ENCODE measurements around the gene GPR152. TPM values are rescaled to one million over a fixed set of nuclear protein-coding genes. Genes with fewer than 3 reads are reported as not detected.

GPR152 gene
- total RNA-seq, 2 donors from 2014 or later: not detected

DNA sequence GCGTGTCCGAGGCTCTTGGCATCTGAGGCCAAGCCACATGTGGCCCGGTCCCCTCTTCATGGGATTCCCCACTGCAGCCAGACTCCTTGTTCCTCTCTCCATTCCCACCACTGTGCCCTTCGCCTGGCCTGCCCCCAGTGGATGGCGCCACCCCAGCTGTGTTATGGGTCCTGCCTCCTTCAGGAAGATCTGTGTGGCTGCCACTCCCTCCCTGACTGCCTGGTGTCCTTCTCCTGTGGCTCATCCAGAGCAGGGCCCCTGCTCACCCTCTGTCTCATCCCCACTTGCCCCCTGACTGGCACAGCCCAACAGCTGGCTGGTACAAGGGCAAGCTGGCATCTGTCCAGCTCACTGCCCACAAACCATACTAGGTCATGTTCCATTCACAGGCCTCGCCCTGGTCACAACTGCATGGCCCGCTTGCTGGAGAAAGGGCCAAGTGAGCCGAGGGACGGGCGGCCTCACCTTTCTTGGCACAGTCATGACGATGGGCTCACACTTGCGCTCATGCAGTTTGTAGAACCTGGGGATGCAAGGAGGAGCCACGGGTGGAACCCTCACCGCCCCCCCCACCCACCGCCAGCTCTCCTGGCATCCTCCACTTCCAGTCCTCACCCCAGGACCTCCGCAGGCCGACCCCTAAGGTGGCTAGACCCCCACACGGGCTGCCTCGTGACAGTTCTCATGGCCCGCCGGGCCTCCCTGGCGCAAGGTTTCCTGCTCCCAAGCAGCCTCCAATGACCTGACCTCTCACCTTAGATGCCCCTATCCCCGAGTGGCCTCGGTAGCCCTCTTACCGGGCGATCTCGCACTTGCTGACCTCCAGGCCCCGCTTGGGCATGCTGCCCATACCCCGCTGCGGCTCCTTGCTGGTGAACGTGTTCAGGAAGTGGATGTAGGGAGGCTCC is 13.0 kb downstream of the GPR152 start:
- Mint-ChIP-seq H3K27me3 (ENCODE audit: insufficient read depth) (no peaks in the 10 kb centered on the region), H3K9me3 (no peaks in the 10 kb centered on the region), H3K4me3 (no peak overlapping the region), H3K4me1 (peaks cover 3% of the 10 kb centered on the region), H3K36me3 (ENCODE audit: low read depth) (peaks cover 29% of the 10 kb centered on the region), H3K27ac (peak overlapping the region; percentile 52)
- WGBS, 2 experiments (ENCODE audit: insufficient coverage in 1 of 2, insufficient read length in 1 of 2): 94 to 96% methylated on average over 24 to 31 of the region's 31 CpGs
- TF ChIP-seq, protein P1, sequence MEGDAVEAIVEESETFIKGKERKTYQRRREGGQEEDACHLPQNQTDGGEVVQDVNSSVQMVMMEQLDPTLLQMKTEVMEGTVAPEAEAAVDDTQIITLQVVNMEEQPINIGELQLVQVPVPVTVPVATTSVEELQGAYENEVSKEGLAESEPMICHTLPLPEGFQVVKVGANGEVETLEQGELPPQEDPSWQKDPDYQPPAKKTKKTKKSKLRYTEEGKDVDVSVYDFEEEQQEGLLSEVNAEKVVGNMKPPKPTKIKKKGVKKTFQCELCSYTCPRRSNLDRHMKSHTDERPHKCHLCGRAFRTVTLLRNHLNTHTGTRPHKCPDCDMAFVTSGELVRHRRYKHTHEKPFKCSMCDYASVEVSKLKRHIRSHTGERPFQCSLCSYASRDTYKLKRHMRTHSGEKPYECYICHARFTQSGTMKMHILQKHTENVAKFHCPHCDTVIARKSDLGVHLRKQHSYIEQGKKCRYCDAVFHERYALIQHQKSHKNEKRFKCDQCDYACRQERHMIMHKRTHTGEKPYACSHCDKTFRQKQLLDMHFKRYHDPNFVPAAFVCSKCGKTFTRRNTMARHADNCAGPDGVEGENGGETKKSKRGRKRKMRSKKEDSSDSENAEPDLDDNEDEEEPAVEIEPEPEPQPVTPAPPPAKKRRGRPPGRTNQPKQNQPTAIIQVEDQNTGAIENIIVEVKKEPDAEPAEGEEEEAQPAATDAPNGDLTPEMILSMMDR (conservative IDR thresholded peaks at IDR 0.05): peak; percentile 61
- Histone ChIP-seq H3K4me1 (ENCODE audit: control insufficient read depth, insufficient read depth, low read length) (no peaks in the 10 kb centered on the region), H3K9me3 (ENCODE audit: control insufficient read depth, low read length) (no peaks in the 10 kb centered on the region), H3K9ac (ENCODE audit: extremely low read depth, low read length, poor library complexity, severe bottlenecking) (no peak overlapping the region), H3K27me3 (ENCODE audit: control insufficient read depth, insufficient read depth, low read length, poor library complexity, severe bottlenecking) (no peaks in the 10 kb centered on the region), H3K4me3 (ENCODE audit: low read length) (no peak overlapping the region), H3K27ac (ENCODE audit: low read depth, low read length) (no peak overlapping the region), H3K36me3 (ENCODE audit: control insufficient read depth, insufficient read depth, low read length) (peaks cover 32% of the 10 kb centered on the region)
- peak; percentile 81 for DNase-seq

DNA sequence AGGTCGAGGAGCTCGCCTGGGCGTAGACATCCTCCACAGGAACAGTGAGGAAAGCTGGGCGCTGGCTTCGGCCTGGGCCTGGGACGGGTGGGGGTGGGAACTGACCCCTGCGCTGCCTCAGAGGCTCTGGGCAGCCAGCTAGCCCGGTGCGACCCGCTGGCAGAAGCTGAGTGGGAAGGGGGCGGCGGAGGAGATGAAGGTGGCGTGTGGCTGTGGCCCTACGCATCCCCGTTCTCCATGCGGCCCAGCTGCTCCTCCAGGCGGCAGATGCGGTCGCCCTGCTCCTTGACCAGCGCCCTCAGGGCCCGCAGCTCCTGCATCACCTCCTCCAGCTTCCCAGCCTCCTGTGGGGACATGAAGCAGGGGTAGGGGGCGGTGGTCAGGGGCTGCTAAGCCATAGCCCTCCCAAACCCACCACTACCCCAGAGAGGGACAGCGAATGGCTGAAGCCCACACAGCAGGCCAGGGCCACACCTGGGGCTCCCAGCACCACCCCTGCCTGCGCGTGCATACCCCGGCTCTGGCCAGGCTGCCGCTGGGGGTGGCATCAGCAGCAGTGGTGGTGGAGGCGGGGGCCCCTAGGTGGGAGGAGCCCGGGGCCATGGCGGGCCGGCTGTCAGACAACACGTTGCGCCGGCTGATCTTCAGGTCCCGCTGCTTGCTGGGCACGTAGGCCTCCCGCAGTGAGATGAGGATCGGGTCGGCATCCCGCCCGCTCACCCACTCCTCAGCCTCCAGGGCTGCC is 14.2 kb downstream of the GPR152 start:
- Mint-ChIP-seq H3K27ac (no peak overlapping the region), H3K27me3 (ENCODE audit: insufficient read depth) (no peaks in the 10 kb centered on the region), H3K36me3 (ENCODE audit: low read depth) (peaks cover 31% of the 10 kb centered on the region), H3K4me1 (peaks cover 3% of the 10 kb centered on the region), H3K9me3 (no peaks in the 10 kb centered on the region), H3K4me3 (no peak overlapping the region)
- 94 to 95% methylated on average over 18 to 41 of the region's 41 CpGs for WGBS, 2 experiments (ENCODE audit: insufficient coverage in 1 of 2, insufficient read length in 1 of 2)
- TF ChIP-seq, protein P1 (conservative IDR thresholded peaks at IDR 0.05): no peak
- no peak overlapping the region for H3K9ac ChIP-seq (ENCODE audit: extremely low read depth, low read length, poor library complexity, severe bottlenecking)
- peaks cover 36% of the 10 kb centered on the region for H3K36me3 ChIP-seq (ENCODE audit: control insufficient read depth, insufficient read depth, low read length)
- no peak overlapping the region for H3K27ac ChIP-seq (ENCODE audit: low read depth, low read length)
- no peaks in the 10 kb centered on the region for H3K4me1 ChIP-seq (ENCODE audit: control insufficient read depth, insufficient read depth, low read length)
- H3K4me3 ChIP-seq (ENCODE audit: low read length): no peak overlapping the region
- no peaks in the 10 kb centered on the region for H3K9me3 ChIP-seq (ENCODE audit: control insufficient read depth, low read length)
- no peaks in the 10 kb centered on the region for H3K27me3 ChIP-seq (ENCODE audit: control insufficient read depth, insufficient read depth, low read length, poor library complexity, severe bottlenecking)
- DNase-seq: no peak

DNA sequence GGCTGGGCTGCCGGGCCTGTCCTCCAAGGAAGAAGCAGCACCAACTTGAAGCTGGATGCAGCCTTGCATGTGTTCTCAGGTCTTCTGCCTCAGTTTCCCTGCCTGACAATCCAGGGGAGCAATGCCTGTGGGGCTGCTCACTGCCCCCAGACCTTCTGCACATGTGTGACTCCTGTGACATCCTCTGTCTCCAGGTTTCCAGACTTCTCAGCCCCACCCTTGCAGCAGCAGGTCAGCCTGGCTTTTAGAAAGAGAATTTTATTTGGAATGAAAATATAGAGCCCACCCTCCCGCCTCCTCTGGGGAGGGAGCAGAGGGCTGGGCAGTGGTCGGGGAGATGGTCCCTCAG is 14.7 kb downstream of the GPR152 start:
- no peaks in the 10 kb centered on the region for H3K9me3 Mint-ChIP-seq
- no peak overlapping the region for H3K4me3 Mint-ChIP-seq
- no peaks in the 10 kb centered on the region for H3K4me1 ChIP-seq (ENCODE audit: control insufficient read depth, insufficient read depth, low read length)
- DNase-seq: no peak
- H3K4me3 ChIP-seq (ENCODE audit: low read length): no peak overlapping the region
- WGBS, 2 experiments (ENCODE audit: insufficient coverage in 1 of 2, insufficient read length in 1 of 2): 84 to 85% methylated on average over 2 to 3 of the region's 3 CpGs
- peaks cover 33% of the 10 kb centered on the region for H3K36me3 Mint-ChIP-seq (ENCODE audit: low read depth)
- H3K27ac ChIP-seq (ENCODE audit: low read depth, low read length): no peak overlapping the region
- TF ChIP-seq, protein P1 (conservative IDR thresholded peaks at IDR 0.05): no peak
- H3K9ac ChIP-seq (ENCODE audit: extremely low read depth, low read length, poor library complexity, severe bottlenecking): no peak overlapping the region
- no peak overlapping the region for H3K27ac Mint-ChIP-seq
- no peaks in the 10 kb centered on the region for H3K27me3 Mint-ChIP-seq (ENCODE audit: insufficient read depth)
- H3K9me3 ChIP-seq (ENCODE audit: control insufficient read depth, low read length): no peaks in the 10 kb centered on the region
- peaks cover 3% of the 10 kb centered on the region for H3K4me1 Mint-ChIP-seq
- H3K27me3 ChIP-seq (ENCODE audit: control insufficient read depth, insufficient read depth, low read length, poor library complexity, severe bottlenecking): no peaks in the 10 kb centered on the region
- peaks cover 37% of the 10 kb centered on the region for H3K36me3 ChIP-seq (ENCODE audit: control insufficient read depth, insufficient read depth, low read length)

Measured in endodermal cell (in vitro differentiated cells).